ENCODE results near the gene UBE4B. TPM values are rescaled to one million over a fixed set of nuclear protein-coding genes. Genes with fewer than 3 reads are reported as not detected.

UBE4B gene
- total and polyA plus RNA-seq, 2 of the 13 experiments (the other 11 are each of a cell fraction or from before 2014, with no cell fraction given) = 15.2 to 24.8 TPM

GRCh38 chr1:10057343-10057742 is 24.6 kb downstream of the UBE4B start (continued):
- TF ChIP-seq SSRP1 (CRISPR knock-in tag; IDR thresholded peaks at IDR 0.05) = no peak
- no peak for TF ChIP-seq ZBTB40 (IDR thresholded peaks at IDR 0.05)
- no peak for TF ChIP-seq ZBTB40 (CRISPR knock-in tag; IDR thresholded peaks at IDR 0.05)
- no peak for TF ChIP-seq KAT2B (IDR thresholded peaks at IDR 0.05; ENCODE audit: borderline replicate concordance, low read depth, low read length)
- TF ChIP-seq TCF12 (IDR thresholded peaks at IDR 0.05) = no peak
- no peak for TF ChIP-seq TCF12 (CRISPR knock-in tag; IDR thresholded peaks at IDR 0.05)
- no peak for TF ChIP-seq HIC2 (CRISPR knock-in tag; IDR thresholded peaks at IDR 0.05; ENCODE audit: low read depth)
- TF ChIP-seq ZBTB49 (CRISPR knock-in tag; IDR thresholded peaks at IDR 0.05; ENCODE audit: borderline replicate concordance) = no peak
- TF ChIP-seq PAF1 (CRISPR knock-in tag; IDR thresholded peaks at IDR 0.05) = no peak
- no peak for TF ChIP-seq ZNF33A (CRISPR knock-in tag; IDR thresholded peaks at IDR 0.05; ENCODE audit: borderline replicate concordance)

All from HepG2 (cell line).